NCI-H2196 (cell line): ENCODE results near the gene HHAT.
"Not testable (repeated sequence)": the region's sequence is repeated elsewhere in the genome, so short reads cannot be mapped to it uniquely, and the experiment has no call there.

Experiments
- DNase-seq: peaks from one replicate; lab custom pipeline; 2025; ENCODE audit not compliant: unreplicated experiment; lab: John Stamatoyannopoulos, UW

HHAT gene

DNA sequence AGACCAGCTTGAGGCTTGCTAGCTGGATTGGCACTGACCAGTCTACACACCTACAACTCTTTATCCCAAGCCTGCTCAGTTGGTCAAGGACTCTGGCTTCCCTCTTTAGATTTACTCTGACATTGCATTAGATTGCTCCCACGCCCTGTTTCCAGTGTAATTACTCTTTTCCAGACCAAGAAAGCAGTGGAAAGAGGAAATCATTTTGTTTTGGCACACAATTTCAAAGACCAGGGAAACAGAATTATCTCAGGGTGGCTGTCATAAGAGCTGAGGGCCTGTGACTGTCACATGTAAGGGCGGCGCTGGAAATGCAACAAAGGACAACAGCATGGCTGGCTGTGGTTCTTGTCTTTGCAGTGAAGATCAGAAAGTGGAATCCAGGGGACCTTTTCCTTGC lies 302.7 kb downstream of the HHAT start:
- DNase-seq = no peak

DNA sequence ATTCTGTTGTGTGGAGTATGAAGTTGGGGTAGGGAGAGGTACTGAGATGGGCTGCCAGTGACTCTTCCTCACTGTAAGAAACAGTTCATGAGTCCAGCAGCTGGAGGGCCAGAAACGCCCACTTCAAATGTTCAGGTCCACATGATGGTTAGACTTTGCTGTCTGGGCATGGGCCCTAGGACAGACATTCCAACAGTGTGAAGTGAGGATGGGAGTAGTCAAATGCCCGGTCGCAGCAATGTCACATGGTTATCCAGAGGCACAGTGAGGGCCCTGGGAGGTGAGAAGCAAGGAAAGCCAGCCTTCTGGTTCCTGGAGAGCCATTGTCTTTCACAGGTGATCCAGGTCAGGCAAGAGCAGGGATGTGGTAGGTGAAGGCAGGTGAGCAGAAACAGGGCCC lies 304.4 kb downstream of the HHAT start:
- DNase-seq = no peak

DNA sequence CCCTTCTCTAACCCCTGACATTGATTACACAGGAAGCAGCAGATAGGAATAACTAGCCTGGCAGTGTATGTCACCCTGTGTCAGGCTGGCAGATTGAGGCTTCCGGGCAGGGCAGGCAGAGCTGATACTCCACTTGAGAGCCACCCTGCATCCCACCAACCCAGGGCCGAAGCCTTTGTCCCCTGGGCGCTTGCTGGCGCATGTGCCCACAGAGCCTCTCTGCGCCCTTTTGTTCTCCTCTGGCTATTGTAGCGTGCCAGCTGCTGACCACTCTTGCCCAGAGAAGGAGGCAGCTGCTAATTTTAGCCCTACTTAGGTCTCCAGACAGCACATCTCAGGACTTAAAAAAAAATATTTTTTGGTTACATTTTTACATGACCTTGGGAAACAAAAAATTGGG lies 304.9 kb downstream of the HHAT start:
- peak; percentile 34 for DNase-seq

DNA sequence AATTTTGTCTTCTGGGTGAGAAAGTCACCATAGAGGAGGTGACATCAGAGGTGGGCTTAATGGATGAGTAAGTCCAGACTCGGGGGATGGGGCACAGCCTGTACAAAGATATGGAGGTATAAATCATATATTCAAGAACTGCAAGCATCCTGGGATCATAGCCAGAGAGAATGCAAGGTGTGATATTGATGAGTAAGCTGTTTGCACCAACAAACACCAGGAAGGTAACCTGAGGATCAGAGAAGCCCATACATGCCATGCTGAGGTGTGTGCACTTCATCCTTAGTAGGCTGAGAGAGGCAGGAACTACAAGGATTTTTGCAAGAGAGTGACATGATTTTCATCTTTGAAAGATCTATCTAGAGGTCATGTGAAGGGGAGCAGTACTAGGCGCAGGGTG lies 306.4 kb downstream of the HHAT start:
- DNase-seq = peak; percentile 15

DNA sequence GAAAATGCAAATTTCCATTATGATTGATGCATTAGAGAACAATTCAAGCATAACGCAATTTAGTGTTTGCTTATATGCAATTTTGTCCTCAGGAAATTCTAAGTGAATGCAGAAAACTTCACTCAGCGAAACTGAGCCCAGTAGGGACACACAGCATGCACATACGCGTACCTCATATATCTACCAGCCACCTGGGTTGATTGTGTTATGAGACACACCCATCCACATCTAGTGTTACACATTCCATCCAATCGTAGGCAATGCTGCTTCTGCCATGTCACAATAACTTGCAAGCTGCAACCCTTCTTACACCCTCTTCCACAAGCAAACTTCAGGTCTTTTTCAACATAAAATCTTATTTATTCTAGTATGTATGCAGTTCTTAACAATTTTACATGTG lies 312.9 kb downstream of the HHAT start:
- no peak for DNase-seq

DNA sequence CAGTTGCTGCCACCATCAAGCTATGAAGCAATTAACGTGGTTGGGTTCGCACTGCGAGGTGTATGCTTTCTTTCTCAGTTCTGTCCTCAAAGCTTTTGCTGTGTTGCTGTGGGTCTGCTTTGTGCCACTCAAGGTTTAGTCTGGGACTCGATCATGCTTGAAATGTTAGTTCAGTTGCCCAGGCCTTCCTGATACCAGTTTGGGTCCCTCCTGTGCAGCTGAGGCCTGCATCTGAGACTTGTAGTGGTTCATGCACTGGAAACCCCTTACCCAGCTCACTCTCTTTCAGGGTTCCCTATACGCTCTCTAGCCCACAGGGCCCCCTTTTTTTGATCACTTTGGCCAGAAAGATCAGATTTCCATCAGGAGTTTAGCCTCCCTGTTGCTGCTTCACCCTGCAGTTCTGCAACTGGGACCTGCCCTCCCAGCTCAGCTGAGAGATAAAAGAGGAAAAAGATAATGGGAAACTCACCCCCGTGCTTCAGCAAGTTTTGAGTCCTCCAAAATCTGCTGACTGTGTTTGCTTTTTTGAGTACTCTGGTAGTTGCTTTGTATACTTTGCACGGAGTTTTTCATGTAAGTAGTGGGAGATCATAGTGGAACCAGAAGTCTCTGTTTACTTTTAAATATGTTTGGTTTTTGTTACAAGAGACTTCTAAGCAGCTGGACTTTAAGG lies 317.0 kb downstream of the HHAT start:
- no peak for DNase-seq

DNA sequence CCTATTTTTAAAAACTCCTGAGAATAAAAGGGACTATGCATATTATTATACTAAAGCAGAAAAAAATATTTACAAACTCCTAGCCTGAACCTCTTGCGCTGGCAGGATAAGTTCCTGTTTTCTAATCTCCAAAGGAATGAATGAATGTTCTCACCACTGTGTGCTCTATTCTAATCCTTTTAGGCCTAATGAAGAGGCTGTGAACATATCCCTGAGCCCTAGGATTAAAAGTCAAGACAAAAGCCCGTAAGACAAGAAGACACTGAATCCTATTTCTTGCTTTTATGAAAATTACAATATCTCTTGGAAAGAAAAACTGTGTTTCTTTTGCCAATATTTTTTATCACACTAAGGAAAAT lies 317.5 kb downstream of the HHAT start:
- DNase-seq = no peak

DNA sequence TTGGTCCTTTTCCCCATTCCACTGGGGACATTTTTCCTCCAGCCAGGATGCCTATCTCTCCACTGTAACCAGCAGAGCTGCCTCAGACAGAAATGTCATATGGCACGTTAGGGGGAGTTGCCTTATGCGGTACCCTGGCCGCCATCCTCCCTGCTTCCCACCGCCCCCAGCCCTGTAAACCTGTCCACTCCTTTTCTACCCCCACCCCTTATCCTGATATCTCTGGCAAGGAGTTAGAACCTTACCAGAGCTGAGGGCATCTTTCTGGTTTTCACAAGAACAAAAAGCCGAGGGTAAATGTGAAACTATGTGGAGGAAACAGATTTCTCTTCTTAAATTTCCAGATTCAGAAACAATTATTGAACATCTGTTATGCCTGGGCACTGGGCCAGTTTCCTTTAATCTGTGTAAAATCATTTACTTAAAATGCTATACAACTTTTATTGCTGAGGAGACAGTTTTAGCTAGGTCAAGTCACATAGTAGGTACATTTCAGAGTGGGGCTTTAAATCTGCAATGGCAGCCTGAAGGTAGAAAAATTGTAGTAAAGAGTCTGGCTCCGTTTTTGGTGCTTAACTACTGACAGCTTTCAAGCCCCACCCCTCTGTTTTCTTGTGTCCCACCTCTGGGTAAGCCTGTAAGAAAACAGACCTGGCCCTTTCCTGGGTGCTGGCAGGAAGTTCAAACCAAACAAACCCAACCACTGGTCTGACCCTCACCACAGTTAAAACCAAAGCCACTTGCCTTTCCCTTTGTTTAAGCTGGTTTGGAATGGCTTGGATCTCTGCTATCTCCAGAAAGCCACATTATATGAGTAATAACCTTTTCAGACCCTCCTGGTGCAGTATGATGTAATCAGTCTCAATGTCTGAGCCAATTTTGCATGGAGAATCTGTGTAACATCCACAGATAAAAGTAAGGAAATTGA lies 319.0 kb downstream of the HHAT start:
- DNase-seq = no peak

DNA sequence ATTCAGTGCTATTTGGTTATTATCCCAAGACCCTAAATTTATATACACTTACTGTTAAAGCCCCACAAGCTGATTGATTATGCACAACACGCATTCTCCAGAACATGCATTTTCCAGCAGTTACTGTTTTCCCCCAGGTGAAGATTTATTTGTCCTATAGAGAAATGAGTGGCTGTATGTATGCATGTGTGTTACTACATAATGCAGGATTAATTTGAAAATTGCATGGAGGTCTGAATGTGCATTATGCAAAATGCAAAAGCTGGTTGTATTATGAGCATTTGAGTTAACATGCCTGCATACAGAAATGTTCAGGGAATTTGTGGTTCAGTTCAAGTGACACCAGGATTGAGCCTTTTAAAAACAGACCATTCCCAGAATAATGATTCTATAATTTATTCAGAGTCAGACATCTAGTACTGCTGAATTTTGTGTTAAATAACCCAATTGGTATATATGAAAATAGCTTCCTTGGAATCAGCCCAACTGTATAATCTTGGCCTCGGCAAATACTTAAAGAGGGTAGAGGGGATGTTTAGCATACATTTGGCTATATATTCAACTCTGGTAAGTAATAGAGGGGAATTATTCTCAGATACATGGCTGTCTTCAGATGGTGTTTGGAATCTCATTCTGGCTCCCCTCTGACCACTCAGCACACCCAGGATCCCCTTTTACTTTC lies 320.0 kb downstream of the HHAT start:
- DNase-seq = no peak

DNA sequence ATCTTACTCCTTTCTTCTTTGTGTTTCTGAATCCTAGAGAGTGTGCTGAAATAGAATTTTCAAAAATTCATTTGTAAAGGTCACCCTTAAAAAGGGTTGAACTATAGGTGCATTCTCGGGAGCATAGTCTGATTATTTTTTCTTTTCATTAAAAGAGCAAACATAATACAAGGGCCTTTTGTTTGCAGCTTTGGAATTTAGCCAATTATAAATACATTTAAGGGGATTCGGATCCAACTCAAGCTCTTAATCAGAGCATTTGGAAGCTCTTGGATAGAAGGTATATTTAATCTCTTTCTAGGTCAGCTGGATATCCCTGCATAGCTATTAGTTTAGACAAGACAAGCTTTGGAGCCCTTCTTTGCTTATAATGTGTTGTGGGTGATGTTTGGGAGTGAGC lies 321.7 kb downstream of the HHAT start:
- no peak for DNase-seq

DNA sequence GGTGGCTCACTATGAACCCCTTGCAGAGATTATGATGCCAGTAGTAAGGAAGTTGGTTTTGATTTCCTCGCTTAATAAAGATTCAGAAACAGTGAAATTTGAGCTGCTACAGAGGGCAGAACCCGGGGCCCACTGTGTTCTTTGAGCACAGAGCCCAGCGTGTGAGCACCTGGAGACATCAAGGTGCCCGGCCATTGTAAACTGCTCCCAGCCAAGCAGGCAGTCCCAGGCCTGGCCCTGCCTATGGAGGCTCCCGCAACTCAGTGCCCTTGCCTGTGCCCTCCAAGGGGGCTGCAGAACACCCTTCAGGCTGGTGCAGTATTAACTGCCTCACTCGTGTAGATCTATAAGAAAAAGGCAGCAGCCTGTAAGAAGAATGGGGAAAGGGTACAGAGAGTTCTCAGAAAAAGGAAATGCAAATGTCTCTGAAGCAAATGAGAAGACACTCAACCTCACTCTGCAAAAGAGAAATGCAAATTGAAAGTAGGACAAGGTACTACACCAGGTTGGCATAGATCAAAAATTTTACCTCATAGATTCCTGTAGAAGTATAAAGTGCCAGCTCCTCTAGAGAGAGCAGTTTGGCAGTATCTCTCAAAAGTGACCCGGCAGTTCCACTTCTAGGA lies 323.7 kb downstream of the HHAT start:
- no peak for DNase-seq

DNA sequence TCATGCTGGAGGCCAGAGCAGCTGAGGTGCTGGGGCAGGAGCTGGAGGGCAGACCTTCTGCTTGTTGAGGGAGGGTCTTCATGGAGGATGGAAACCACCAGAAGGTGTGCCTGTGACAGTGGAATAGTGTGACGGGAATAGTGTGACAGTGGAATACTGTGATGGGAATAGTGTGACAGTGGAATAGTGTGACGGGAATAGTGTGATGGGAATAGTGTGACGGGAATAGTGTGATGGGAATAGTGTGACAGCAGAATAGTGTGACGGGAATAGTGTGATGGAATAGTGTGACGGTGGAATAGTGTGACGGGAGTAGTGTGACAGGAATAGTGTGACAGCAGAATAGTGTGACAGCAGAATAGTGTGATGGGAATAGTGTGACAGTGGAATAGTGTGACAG lies 325.1 kb downstream of the HHAT start:
- no peak for DNase-seq

DNA sequence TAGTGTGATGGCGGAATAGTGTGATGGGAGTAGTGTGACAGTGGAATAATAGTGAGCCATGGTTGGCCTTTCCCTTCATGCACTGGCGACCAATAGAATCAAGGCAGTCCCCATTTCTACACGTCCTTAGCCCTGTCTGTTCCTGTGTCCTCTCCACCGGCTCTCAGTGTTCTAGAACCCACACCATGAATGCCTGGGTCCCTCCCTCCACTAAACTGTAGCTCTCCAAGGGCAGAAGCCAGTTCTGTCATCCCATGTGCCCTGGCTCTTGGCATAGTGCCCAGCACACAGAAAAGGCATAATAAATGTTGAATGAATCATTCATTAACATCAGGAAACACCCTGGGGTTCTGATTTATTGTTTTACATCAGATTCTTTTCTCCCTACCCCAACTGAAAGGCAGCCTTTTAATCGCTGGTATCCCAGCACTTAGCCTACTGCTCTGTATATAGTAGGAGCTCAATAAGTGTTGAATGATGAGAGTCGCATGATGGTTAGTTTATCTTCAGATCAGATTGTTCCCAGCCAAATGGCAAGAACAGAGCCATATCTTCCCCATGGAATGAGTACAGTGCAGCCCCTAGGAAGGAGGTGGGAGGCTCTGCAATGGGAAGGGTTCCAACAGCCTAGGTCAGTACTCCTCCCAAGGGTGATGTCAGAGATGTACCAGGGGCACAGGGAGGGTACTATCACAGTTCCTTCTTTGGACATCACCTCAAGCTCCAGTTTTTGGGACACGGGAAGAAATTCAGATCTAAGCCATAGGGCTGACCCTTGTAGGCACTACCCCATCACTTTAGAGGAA lies 325.7 kb downstream of the HHAT start:
- DNase-seq = no peak

DNA sequence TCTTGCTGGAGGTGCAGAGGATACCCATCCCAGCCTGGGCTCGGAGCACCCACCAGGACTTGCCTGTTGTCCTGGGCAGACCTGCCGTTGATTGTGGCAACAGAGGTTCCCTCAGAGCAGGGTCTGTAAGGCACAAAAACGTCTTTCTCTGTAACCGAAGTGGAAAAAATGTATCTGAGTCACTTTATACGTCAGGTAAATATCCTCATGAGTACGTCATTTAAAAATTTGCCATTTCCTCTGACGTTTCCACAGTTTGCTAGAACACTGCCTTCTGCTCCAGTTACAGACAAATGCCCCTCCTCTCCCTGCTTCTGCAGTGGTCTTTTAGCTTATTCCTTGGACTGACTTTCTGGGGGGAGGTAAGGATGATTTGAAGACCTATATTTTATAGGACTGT lies 326.8 kb downstream of the HHAT start:
- DNase-seq = no peak

DNA sequence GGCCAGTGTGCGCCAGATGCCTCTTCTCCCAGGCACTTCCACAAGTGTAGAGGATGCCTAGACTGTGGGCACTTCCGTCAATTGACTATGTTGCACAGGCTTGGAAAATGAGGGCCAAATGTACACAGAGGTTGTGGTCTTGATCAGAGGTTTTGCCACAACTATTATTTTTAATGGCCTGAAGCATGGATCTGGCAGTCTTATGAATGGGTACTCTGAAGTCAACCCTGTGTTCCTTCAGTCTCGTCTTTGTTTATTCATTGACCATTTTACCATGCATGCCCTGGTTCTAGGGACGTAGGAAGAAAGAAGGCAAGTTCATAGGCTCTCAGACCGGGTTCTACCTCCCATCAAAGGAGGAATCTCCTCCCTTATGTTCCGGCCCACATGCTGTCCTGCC lies 329.1 kb downstream of the HHAT start:
- DNase-seq = no peak

DNA sequence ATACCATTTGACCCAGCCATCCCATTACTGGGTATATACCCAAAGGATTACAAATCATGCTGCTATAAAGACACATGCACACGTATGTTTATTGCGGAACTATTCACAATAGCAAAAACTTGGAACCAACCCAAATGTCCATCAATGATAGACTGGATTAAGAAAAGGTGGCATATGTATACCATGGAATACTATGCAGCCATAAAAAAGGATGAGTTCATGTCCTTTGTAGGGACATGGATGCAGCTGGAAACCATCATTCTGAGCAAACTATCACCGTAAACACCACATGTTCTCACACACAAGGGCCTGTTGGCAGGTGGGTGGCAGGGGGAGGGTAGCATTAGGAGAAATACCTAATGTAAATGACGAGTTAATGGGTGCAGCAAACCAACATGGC lies 332.8 kb downstream of the HHAT start:
- DNase-seq = not testable (repeated sequence)

DNA sequence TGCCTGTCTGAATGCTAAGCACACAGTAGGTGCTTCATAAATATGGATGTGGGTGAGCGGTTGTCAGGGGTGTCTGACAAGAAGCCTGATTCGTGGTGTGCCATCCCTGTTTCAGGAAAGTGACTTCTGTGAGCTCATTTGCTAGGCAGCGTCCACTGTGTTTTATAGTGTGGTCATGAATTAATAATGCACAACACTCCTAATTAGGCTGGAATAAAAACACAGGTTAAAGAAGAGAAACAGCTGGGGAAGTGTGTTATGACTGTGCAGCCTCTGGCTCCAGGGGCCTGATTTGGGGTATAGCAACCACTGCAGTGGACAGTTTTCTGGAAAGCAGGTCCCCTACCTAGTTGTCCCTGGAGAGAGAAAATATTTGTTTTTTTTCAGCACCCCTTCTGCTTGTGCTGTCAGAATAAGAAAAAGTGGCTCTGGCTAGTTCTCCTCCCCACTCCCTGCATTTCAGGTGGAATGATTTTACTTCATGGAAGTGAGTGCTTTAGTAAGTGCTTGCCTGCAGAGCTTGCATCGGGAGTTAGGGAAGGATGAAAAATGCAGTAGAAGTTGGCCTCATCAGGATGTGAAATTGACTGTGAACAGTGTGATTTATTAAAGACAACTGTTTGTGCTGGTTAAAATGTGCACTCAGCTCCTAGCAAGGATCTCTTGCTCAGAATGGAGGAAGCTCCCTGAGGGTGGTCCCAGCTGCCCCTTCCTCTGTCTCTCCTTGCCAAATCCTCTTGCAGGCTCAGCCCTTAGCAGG lies 333.8 kb downstream of the HHAT start:
- no peak for DNase-seq

DNA sequence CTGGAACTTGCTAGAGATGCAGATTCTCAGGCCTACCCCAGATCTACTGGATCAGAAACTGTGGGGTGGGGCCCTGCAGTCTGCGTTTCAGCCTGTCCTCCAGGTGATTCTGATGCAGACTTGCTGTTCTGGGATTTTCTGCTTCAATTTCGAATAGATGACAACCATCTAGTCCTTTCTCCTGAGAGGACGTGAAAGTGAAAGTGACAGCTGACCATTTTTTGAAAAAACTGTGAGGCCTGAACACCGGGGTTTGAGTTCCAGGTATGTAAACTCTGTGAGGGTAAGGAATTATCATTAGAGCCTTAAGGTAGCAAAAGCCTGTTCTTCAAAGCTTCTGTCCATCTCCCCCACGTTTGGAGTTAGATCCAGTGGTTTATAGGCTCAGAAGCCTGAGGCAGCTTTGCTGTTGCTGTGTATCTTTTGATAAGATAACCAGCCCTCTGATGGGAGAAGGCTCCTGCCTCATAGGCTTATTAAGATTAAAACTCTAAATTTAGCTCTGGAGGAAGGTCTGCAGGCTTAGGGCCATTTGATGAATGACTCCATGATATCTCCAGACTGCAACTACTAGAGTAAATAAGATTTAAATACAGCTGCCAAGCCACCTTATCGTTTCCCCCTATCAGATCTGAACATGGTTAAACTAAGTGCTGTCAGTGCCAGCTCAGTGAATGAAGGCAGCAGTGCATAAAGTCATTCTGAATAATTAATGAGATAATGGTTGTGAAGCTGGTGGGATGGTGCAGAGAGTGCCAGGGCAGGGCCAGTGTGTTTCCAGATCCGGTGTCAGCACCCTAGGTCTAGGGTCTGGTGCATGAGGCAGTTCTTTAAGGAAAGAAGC lies 335.2 kb downstream of the HHAT start:
- peak; percentile 48 for DNase-seq

DNA sequence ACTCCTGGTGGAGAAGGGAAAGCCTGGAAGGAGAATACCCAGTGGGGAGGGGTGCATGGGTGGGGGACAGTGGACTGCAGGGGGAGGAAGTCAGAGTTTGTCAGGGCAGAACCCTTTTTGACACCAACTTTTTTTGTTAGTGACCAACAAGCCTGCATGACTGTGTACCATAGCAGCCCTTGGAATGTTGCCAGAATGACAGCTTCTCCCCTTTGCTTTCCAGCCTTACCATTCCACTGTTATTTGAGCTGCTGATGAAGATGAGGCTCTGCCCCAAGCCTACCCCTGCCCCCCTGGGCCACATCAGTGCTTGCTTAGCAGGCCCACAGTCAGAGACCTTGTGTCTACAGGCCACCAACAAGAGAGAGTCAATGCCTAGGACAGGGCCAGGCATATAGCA lies 341.2 kb downstream of the HHAT start:
- peak; percentile 18 for DNase-seq
